B cell (primary cell): ENCODE results near the gene SYMPK. TPM values are rescaled to one million over a fixed set of nuclear protein-coding genes. Genes with fewer than 3 reads are reported as not detected.

Source experiments
- ATAC-seq: fragments of 200-7000 bp; cut with Tn5 transposase; one replicate; pipeline ENCODE4 v1.10.0; 2021; ENCODE audit warnings: low read depth, mild to moderate bottlenecking, moderate number of reproducible peaks, moderate library complexity
- CTCF ChIA-PET: fragments of 350-600 bp; sonication (Branson Sonifier 250); formaldehyde crosslinking; loops from one replicate; lab custom pipeline; 2021; ENCODE audit warnings: antibody characterized with exemption, inconsistent platforms; lab: Charles Lee
- POLR2A ChIA-PET: fragments of 350-600 bp; sonication (Branson Sonifier 250); formaldehyde crosslinking; loops from one replicate; lab custom pipeline; 2021; ENCODE audit warnings: antibody characterized with exemption; lab: Charles Lee
- DNase-seq: peaks from one replicate; pipeline ENCODE4 v3.0.0; 2013
- H2AFZ ChIP-seq: 2 replicates; pipeline ENCODE4 v1.6.1; 2012; ENCODE audit warnings: mild to moderate bottlenecking, low read depth, low read length; ENCODE audit not compliant: insufficient read depth, poor library complexity, severe bottlenecking
- H3K27ac ChIP-seq, 2 donors: 1 replicate in 1 of 2; 2 replicates in 1 of 2; pipeline ENCODE4 v1.5.1; 2012 to 2013; ENCODE audit warnings: low read length in 2 of 2, mild to moderate bottlenecking in 2 of 2, moderate library complexity in 1 of 2
- H3K27me3 ChIP-seq, 4 experiments: fragments of 200-600 bp in 1 of 4; sonication (generic) in 1 of 4; replicated peaks in 1 of 4; 1 replicate in 2 of 4; 2 replicates in 2 of 4; pipeline versions ENCODE4 v1.6.1 to v1.7.0; 2013 to 2016; ENCODE audit warnings: low read length in 3 of 4, mild to moderate bottlenecking in 2 of 4, mixed read lengths in 1 of 4, moderate library complexity in 1 of 4; ENCODE audit not compliant: insufficient read depth in 4 of 4, control insufficient read depth in 3 of 4; ENCODE audit errors: control extremely low read depth in 1 of 4
- H3K36me3 ChIP-seq, 2 experiments: replicated peaks in 1 of 2; 1 replicate in 1 of 2; 2 replicates in 1 of 2; pipeline versions ENCODE4 v1.6.1 to v1.7.1; 2013; ENCODE audit warnings: low read length in 1 of 2; ENCODE audit not compliant: insufficient read depth in 2 of 2, control insufficient read depth in 1 of 2; ENCODE audit errors: control extremely low read depth in 1 of 2, extremely low read depth in 1 of 2
- H3K4me1 ChIP-seq, 2 donors: fragments of 200-600 bp in 1 of 2; sonication (generic) in 1 of 2; 1 replicate in 1 of 2; 2 replicates in 1 of 2; pipeline versions ENCODE4 v1.5.1 to v1.6.1; 2013 to 2017; ENCODE audit warnings: low read length in 2 of 2; ENCODE audit not compliant: control insufficient read depth in 2 of 2, insufficient read depth in 2 of 2
- H3K4me2 ChIP-seq: replicated peaks from 2 replicates; pipeline ENCODE3; 2012; ENCODE audit warnings: mild to moderate bottlenecking, low read depth, low read length; ENCODE audit not compliant: poor library complexity, severe bottlenecking
- H3K4me3 ChIP-seq, 5 experiments: fragments of 200-600 bp in 1 of 5; sonication (generic) in 1 of 5; 1 replicate in 3 of 5; 2 replicates in 2 of 5; pipeline versions ENCODE4 v1.5.1 to v1.7.0; 2011 to 2016; ENCODE audit warnings: low read length in 4 of 5, mild to moderate bottlenecking in 4 of 5, low read depth in 2 of 5, control low read depth in 1 of 5, moderate library complexity in 1 of 5; ENCODE audit not compliant: insufficient read depth in 1 of 5; ENCODE audit errors: control extremely low read depth in 1 of 5, extremely low read depth in 1 of 5
- H3K79me2 ChIP-seq: fragments of 200-600 bp; sonication (generic); one replicate; pipeline ENCODE4 v1.6.0; 2016; ENCODE audit warnings: low read length; ENCODE audit not compliant: control insufficient read depth, insufficient read depth
- H3K9ac ChIP-seq: fragments of 200-600 bp; sonication (generic); 2 replicates; pipeline ENCODE4 v1.6.1; 2017; ENCODE audit warnings: mild to moderate bottlenecking, low read length, moderate library complexity
- H3K9me3 ChIP-seq, 3 donors: one replicate each; pipeline versions ENCODE4 v1.6.1 to v1.7.1; 2013; ENCODE audit warnings: low read length in 2 of 3; ENCODE audit not compliant: control insufficient read depth in 2 of 3, insufficient read depth in 1 of 3; ENCODE audit errors: control extremely low read depth in 1 of 3
- H4K20me1 ChIP-seq: 2 replicates; pipeline ENCODE4 v1.6.0; 2012; ENCODE audit warnings: mild to moderate bottlenecking, low read length; ENCODE audit not compliant: insufficient read depth, control insufficient read depth, poor library complexity, severe bottlenecking
- H3K27ac Mint-ChIP-seq: one replicate; pipeline ENCODE4 v1.8.0; 2021; ENCODE audit warnings: mixed read lengths
- H3K27me3 Mint-ChIP-seq: one replicate; pipeline ENCODE4 v1.8.0; 2021; ENCODE audit warnings: mixed read lengths
- H3K4me1 Mint-ChIP-seq: one replicate; pipeline ENCODE4 v1.8.0; 2021; ENCODE audit warnings: mixed read lengths
- H3K4me3 Mint-ChIP-seq: one replicate; pipeline ENCODE4 v1.8.0; 2021; ENCODE audit warnings: mixed read lengths
- H3K9me3 Mint-ChIP-seq: one replicate; pipeline ENCODE4 v1.8.0; 2022; ENCODE audit warnings: mixed read lengths; ENCODE audit not compliant: insufficient read depth
- CTCF ChIP-seq: fragments of 200-600 bp; IDR thresholded peaks from one replicate; pipeline ENCODE4 v1.8.0; 2022; ENCODE audit warnings: antibody characterized with exemption, mild to moderate bottlenecking
- EZH2 ChIP-seq: IDR thresholded peaks from 2 replicates; pipeline ENCODE4 v1.6.1; 2012; ENCODE audit warnings: borderline replicate concordance, low read depth, mild to moderate bottlenecking, moderate library complexity, low read length; ENCODE audit not compliant: insufficient read depth, poor library complexity, severe bottlenecking
- WGBS: methylation state at CpG from one replicate; pipeline ENCODE4 v1.1.5; 2013; ENCODE audit warnings: missing lambda C conversion rate; ENCODE audit not compliant: insufficient coverage; 5-methylcytosine and 5-hydroxymethylcytosine counted together
- intact Hi-C: fragments of 100-400 bp; cut with micrococcal nuclease; formaldehyde crosslinking; loops from one replicate; pipeline ENCODE4 v1.10.0; 2022
- polyA plus RNA-seq: library from polyadenylated mRNA; depleted of rRNA; stranded (reverse); fragments of >200 nt; gene quantifications from 2 replicates; pipeline ENCODE4 v1.2.3, GENCODE V29; 2012
- total RNA-seq, 2 donors: library from RNA; stranded (reverse); fragments of 120-200 nt in 1 of 2; gene quantifications; 1 replicate in 1 of 2; 2 replicates in 1 of 2; pipeline versions ENCODE4 v1.2.3 to v1.2.4, GENCODE V29; 2013 to 2022

Gene SYMPK
- total and polyA plus RNA-seq, 2 donors (not counting 1 experiment from before 2014, with no cell fraction given), result 119 to 138 TPM

DNA sequence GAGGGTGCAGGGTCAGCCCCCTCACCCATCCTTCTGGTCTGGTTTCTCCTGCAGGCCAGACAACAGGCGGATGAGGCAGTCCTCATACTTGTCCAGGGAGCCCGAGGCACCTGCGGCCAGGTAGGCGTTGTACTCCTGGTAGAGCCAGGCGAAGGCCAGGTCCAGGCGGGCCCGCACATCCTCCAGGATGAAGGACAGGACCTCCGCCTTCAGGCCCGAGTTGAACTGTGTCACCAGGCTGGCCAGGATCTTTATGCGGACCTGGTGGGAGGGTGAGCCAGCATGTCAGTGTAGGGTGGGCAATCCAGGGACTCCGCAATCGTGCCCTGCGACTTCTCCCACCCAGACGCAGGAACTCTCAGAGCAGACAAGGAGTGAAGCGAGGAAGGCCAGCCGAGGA lies 34.0 kb downstream of the SYMPK start:
- intact Hi-C loops, result no loop called here
- H3K9me3 ChIP-seq, result no peaks in the 10 kb centered on the region
- no peak for TF ChIP-seq CTCF
- TF ChIP-seq EZH2, result no peak
- H3K27me3 Mint-ChIP-seq, result no peaks in the 10 kb centered on the region
- ATAC-seq, result no peak
- H3K9me3 Mint-ChIP-seq, result no peaks in the 10 kb centered on the region
- H3K27me3 ChIP-seq, result no peaks in the 10 kb centered on the region
- H3K4me1 Mint-ChIP-seq, result no peaks in the 10 kb centered on the region
- ChIA-PET POLR2A (no interaction called here), CTCF (interaction anchor here (0.6 kb wide), 1 partner anchor 24 kb away, joined by 3 read pairs; no protein-coding TSS in a partner anchor)
- WGBS, result 98% methylated on average over 14 of the region's 16 CpGs
- no peak overlapping the region for H3K9ac ChIP-seq
- H3K36me3 ChIP-seq, result peaks cover 4 to 81% of the 10 kb centered on the region in 2 experiments
- no peak overlapping the region for H3K27ac Mint-ChIP-seq
- no peaks in the 10 kb centered on the region for H3K4me1 ChIP-seq
- H4K20me1 ChIP-seq, result peaks cover 12% of the 10 kb centered on the region
- no peak overlapping the region for H3K4me3 ChIP-seq
- no peak overlapping the region for H2AFZ ChIP-seq
- H3K4me3 Mint-ChIP-seq, result no peak overlapping the region
- H3K79me2 ChIP-seq, result peaks cover 7% of the 10 kb centered on the region
- no peak for DNase-seq
- H3K4me2 ChIP-seq, result no peak overlapping the region
- H3K27ac ChIP-seq, result no peak overlapping the region

- no peaks in the 10 kb centered on the region for H3K27me3 Mint-ChIP-seq
- ATAC-seq (no peak), DNase-seq (no peak)
- no peaks in the 10 kb centered on the region for H3K9me3 Mint-ChIP-seq
- H3K4me1 Mint-ChIP-seq, result no peaks in the 10 kb centered on the region
- CTCF ChIA-PET, result interaction anchor here (0.6 kb wide), 1 partner anchor 23 kb away, joined by 3 read pairs; no protein-coding TSS in a partner anchor
- H3K9me3 ChIP-seq, result no peaks in the 10 kb centered on the region
- H3K4me2 ChIP-seq, result no peak overlapping the region
- no peak overlapping the region for H2AFZ ChIP-seq
- WGBS, result 94% methylated on average over 9 of the region's 9 CpGs
- no peak for TF ChIP-seq EZH2
- no peak for TF ChIP-seq CTCF
- no peak overlapping the region for H3K4me3 Mint-ChIP-seq
- H3K36me3 ChIP-seq, result peaks cover 4 to 78% of the 10 kb centered on the region in 2 experiments
- peaks cover 7% of the 10 kb centered on the region for H3K79me2 ChIP-seq
- H3K4me1 ChIP-seq, result no peaks in the 10 kb centered on the region
- no peak overlapping the region for H3K27ac ChIP-seq
- no peak overlapping the region for H3K27ac Mint-ChIP-seq
- H3K27me3 ChIP-seq, result no peaks in the 10 kb centered on the region
- POLR2A ChIA-PET, result no interaction called here
- H3K4me3 ChIP-seq, result no peak overlapping the region
- peaks cover 12% of the 10 kb centered on the region for H4K20me1 ChIP-seq
- no peak overlapping the region for H3K9ac ChIP-seq
- intact Hi-C loops, result no loop called here
Observed at GRCh38 chr19:45828523-45828922, 34.4 kb downstream of the SYMPK start.
